H1 (cell line): Measurements from ENCODE around the gene CTDP1. TPM values are rescaled to one million over a fixed set of nuclear protein-coding genes. Genes with fewer than 3 reads are reported as not detected.

Source experiments
- CTCF ChIA-PET: fragments of 300-600 bp; sonication (Branson Sonifier 250); formaldehyde crosslinking; loops from one replicate; lab custom pipeline; 2021; ENCODE audit not compliant: partially characterized antibody; lab: Charles Lee
- POLR2A ChIA-PET: fragments of 300-600 bp; sonication (Branson Sonifier 250); formaldehyde crosslinking; loops from one replicate; lab custom pipeline; 2021; ENCODE audit warnings: inconsistent platforms; ENCODE audit not compliant: partially characterized antibody; lab: Charles Lee
- DNase-seq, 2 experiments: peaks; one replicate each; pipeline versions ENCODE4 v3.0.0 to v3.0.0-alpha.2; 2010 to 2022; ENCODE audit warnings: low spot score in 2 of 2, low read depth in 1 of 2, mixed read lengths in 1 of 2
- FAIRE-seq: peaks from 2 replicates; lab custom pipeline; 2011; peaks lifted over from hg19 to GRCh38; lab: Jason Lieb, UNC
- H2AFZ ChIP-seq: 2 replicates; pipeline ENCODE4 v1.8.1; 2012; ENCODE audit warnings: low read length, inconsistent platforms
- H2AK5ac ChIP-seq: 2 replicates; pipeline ENCODE4 v1.6.1; 2013; ENCODE audit warnings: low read depth, low read length
- H2BK120ac ChIP-seq: replicated peaks from 2 replicates; pipeline ENCODE3; 2013; ENCODE audit warnings: low read depth, low read length, inconsistent platforms
- H2BK12ac ChIP-seq: 2 replicates; pipeline ENCODE4 v1.6.1; 2013; ENCODE audit warnings: low read depth, low read length
- H2BK15ac ChIP-seq: 2 replicates; pipeline ENCODE4 v1.6.1; 2013; ENCODE audit warnings: low read length
- H2BK20ac ChIP-seq: 2 replicates; pipeline ENCODE4 v1.6.1; 2013; ENCODE audit warnings: low read length
- H2BK5ac ChIP-seq: 2 replicates; pipeline ENCODE4 v1.6.1; 2013; ENCODE audit warnings: low read depth, low read length
- H3K14ac ChIP-seq: 2 replicates; pipeline ENCODE4 v1.6.1; 2013; ENCODE audit warnings: inconsistent platforms; ENCODE audit not compliant: insufficient read length
- H3K18ac ChIP-seq: 2 replicates; pipeline ENCODE4 v1.6.1; 2013; ENCODE audit warnings: low read length; ENCODE audit errors: extremely low read depth
- H3K23ac ChIP-seq: 2 replicates; pipeline ENCODE4 v1.6.1; 2013; ENCODE audit warnings: inconsistent platforms; ENCODE audit not compliant: insufficient read length
- H3K23me2 ChIP-seq: 2 replicates; pipeline ENCODE4 v1.6.1; 2013; ENCODE audit warnings: low read depth, low read length
- H3K27ac ChIP-seq: 2 replicates; pipeline ENCODE4 v1.6.1; 2011; ENCODE audit warnings: low read depth, low read length, inconsistent platforms
- H3K27me3 ChIP-seq, 4 experiments: replicated peaks in 1 of 4; 1 replicate in 1 of 4; 2 replicates in 3 of 4; pipeline versions ENCODE4 v1.6.1 to v1.8.1; 2011 to 2013; ENCODE audit warnings: low read length in 3 of 4, mild to moderate bottlenecking in 3 of 4, inconsistent platforms in 2 of 4, mixed read lengths in 2 of 4, moderate library complexity in 1 of 4; ENCODE audit not compliant: control insufficient read depth in 3 of 4, insufficient read depth in 3 of 4; ENCODE audit errors: extremely low read depth in 1 of 4
- H3K36me3 ChIP-seq, 4 experiments: 2 replicates each; pipeline versions ENCODE4 v1.6.1 to v1.8.1; 2011 to 2013; ENCODE audit warnings: mild to moderate bottlenecking in 4 of 4, low read length in 3 of 4, moderate library complexity in 2 of 4, control low read depth in 1 of 4, inconsistent platforms in 1 of 4; ENCODE audit not compliant: insufficient read depth in 4 of 4, control insufficient read depth in 2 of 4
- H3K4ac ChIP-seq: replicated peaks from 2 replicates; pipeline ENCODE3; 2013; ENCODE audit warnings: low read length, low read depth, mixed read lengths, inconsistent platforms; ENCODE audit not compliant: insufficient read length
- H3K4me1 ChIP-seq, 4 experiments: replicated peaks in 1 of 4; 1 replicate in 1 of 4; 2 replicates in 3 of 4; pipeline versions ENCODE4 v1.6.1 to v1.8.1; 2011 to 2013; ENCODE audit warnings: low read length in 3 of 4, inconsistent platforms in 2 of 4, mixed read lengths in 1 of 4; ENCODE audit not compliant: insufficient read depth in 4 of 4, control insufficient read depth in 3 of 4
- H3K4me2 ChIP-seq, 2 experiments: 2 replicates each; pipeline versions ENCODE4 v1.6.1 to v1.8.1; 2011 to 2013; ENCODE audit warnings: low read depth in 2 of 2, low read length in 2 of 2, control low read depth in 1 of 2, inconsistent platforms in 1 of 2, mild to moderate bottlenecking in 1 of 2; ENCODE audit not compliant: insufficient read depth in 1 of 2
- H3K4me3 ChIP-seq, 4 experiments: fragments of 200-600, 300-600 bp in 1 of 4; sonication (generic), shearing (Covaris generic), sonication (Bioruptor Twin) in 1 of 4; 2 replicates each; pipeline versions ENCODE4 v1.5.1 to v1.8.1; 2011 to 2016; ENCODE audit warnings: low read length in 4 of 4, low read depth in 3 of 4, control low read depth in 2 of 4, inconsistent platforms in 2 of 4, mild to moderate bottlenecking in 2 of 4, mixed read lengths in 1 of 4, moderate library complexity in 1 of 4; ENCODE audit not compliant: insufficient read depth in 2 of 4; ENCODE audit errors: extremely low read depth in 1 of 4
- H3K56ac ChIP-seq: replicated peaks from 2 replicates; pipeline ENCODE3; 2013; ENCODE audit warnings: low read depth, mild to moderate bottlenecking, mixed read lengths, low read length, inconsistent platforms; ENCODE audit not compliant: insufficient read length
- H3K79me1 ChIP-seq: 2 replicates; pipeline ENCODE4 v1.6.1; 2013; ENCODE audit warnings: low read depth, low read length, control low read depth
- H3K79me2 ChIP-seq, 2 experiments: 2 replicates each; pipeline versions ENCODE4 v1.6.1 to v1.8.1; 2012 to 2013; ENCODE audit warnings: low read length in 2 of 2, mild to moderate bottlenecking in 2 of 2, inconsistent platforms in 1 of 2; ENCODE audit not compliant: insufficient read depth in 2 of 2, control insufficient read depth in 1 of 2
- H3K9ac ChIP-seq, 4 experiments: replicated peaks in 1 of 4; 1 replicate in 1 of 4; 2 replicates in 3 of 4; pipeline versions ENCODE4 v1.6.1 to v1.8.1; 2011 to 2013; ENCODE audit warnings: low read depth in 3 of 4, low read length in 3 of 4, control low read depth in 2 of 4, mild to moderate bottlenecking in 2 of 4, moderate library complexity in 2 of 4, inconsistent platforms in 1 of 4; ENCODE audit errors: extremely low read depth in 1 of 4
- H3K9me3 ChIP-seq, 2 experiments: 2 replicates each; pipeline versions ENCODE4 v1.6.1 to v1.8.1; 2012 to 2013; ENCODE audit warnings: mild to moderate bottlenecking in 2 of 2, moderate library complexity in 2 of 2, control low read depth in 1 of 2, inconsistent platforms in 1 of 2, low read depth in 1 of 2, low read length in 1 of 2, mixed read lengths in 1 of 2; ENCODE audit not compliant: insufficient read depth in 2 of 2
- H4K20me1 ChIP-seq, 2 experiments: replicated peaks in 1 of 2; 2 replicates each; pipeline versions ENCODE3 to v1.8.1; 2011 to 2013; ENCODE audit warnings: inconsistent platforms in 2 of 2, low read length in 2 of 2, mild to moderate bottlenecking in 1 of 2; ENCODE audit not compliant: insufficient read depth in 2 of 2, control insufficient read depth in 1 of 2
- H4K5ac ChIP-seq: 2 replicates; pipeline ENCODE4 v1.6.1; 2013; ENCODE audit warnings: low read length, low read depth, mixed read lengths, inconsistent platforms; ENCODE audit not compliant: insufficient read length
- H4K8ac ChIP-seq: 2 replicates; pipeline ENCODE4 v1.8.0; 2013; ENCODE audit warnings: mild to moderate bottlenecking, moderate library complexity, low read length, inconsistent platforms; ENCODE audit not compliant: insufficient read depth; ENCODE audit errors: extremely low read depth
- H4K91ac ChIP-seq: replicated peaks from 2 replicates; pipeline ENCODE3; 2013; ENCODE audit warnings: low read length, mixed read lengths, inconsistent platforms; ENCODE audit not compliant: insufficient read length
- JUN ChIP-seq: IDR thresholded peaks from 2 replicates; pipeline ENCODE4 v1.6.1; 2011; ENCODE audit warnings: low read depth, mild to moderate bottlenecking, improper control_type of control experiment, low read length
- TCF12 ChIP-seq: IDR thresholded peaks from 2 replicates; pipeline ENCODE4 v1.6.1; 2011; ENCODE audit warnings: low read depth, mild to moderate bottlenecking, low read length
- WGBS, 2 experiments: shearing (Covaris generic) in 1 of 2; methylation state at CpG; one replicate each; pipeline versions ENCODE4 v1.1.6 to v1.1.7; 2013 to 2015; ENCODE audit warnings: low lambda C conversion rate in 2 of 2, mixed read lengths in 2 of 2, inconsistent platforms in 1 of 2, low coverage in 1 of 2, missing lambda C conversion rate in 1 of 2; ENCODE audit not compliant: insufficient replicate concordance in 2 of 2, insufficient coverage in 1 of 2, insufficient read length in 1 of 2; ENCODE audit errors: extremely low coverage in 1 of 2, missing lambda C conversion rate in 1 of 2; 5-methylcytosine and 5-hydroxymethylcytosine counted together
- polyA plus RNA-seq, 7 experiments: library from polyadenylated mRNA; depleted of rRNA in 3 of 7; stranded (reverse) in 5 of 7; unstranded in 2 of 7; fragments of >200 nt in 5 of 7; fragments of 200-250 nt in 2 of 7; gene quantifications; 1 replicate in 5 of 7; 2 replicates in 1 of 7; 4 replicates in 1 of 7; pipeline versions ENCODE4 v1.2.1 to v1.2.3, GENCODE V29; 2011 to 2013; ENCODE audit warnings: missing spikeins in 2 of 7, mixed read lengths in 2 of 7
- total RNA-seq: library from RNA; stranded (reverse); fragmentation: NEBNext Ultra II Directional; extraction: Animal tissue kit (Norgen Biotek cat#: 25700); gene quantifications from 2 replicates; pipeline ENCODE4 v1.2.1, GENCODE V29; 2021

Gene CTDP1
- total and polyA plus RNA-seq, 2 of the 8 experiments (the other 6 are each of a cell fraction or from before 2014, with no cell fraction given) = 16.6 to 37.0 TPM

DNA sequence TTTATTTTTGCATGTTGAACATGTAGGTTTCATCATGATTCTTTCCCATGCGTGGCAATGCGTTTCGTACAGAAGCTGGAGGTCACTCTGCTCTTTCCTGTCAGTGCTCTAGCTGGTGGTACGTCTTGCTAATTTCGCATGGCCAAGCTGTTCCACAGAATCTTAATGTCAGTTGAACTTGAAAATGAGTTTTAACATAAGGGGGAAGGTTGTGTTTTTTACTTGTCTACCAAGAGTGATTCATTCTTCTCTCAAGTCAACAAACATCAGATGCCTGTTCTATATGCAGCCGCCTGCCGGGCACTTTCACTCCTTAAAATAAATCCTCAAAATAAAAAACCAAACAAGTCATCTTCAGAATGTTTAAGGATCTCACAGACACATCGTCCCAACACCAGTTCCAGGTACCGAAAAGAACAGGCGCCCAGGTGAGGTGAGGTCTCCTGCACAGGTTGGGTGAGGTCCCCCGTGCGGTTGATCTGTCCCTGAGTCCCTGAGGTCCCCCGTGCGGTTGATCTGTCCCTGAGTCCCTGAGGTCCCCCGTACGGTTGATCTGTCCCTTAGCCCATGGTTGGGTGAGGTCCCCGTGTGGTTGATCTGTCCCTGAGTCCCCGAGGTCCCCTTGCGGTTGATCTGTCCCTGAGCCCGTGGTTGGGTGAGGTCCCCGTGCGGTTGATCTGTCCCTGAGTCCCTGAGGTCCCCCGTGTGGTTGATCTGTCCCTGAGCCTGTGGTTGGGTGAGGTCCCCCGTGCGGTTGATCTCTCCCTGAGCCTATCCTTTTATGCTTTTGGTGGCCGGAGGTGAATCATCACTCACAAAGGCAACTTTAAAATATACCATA, 61.1 kb downstream of the CTDP1 start:
- WGBS, 2 experiments = 92% methylated on average over 25 of the region's 26 CpGs; no CpG with 5 or more reads in 1 of the 2 experiments
- Histone ChIP-seq H3K14ac (no peak overlapping the region), H4K91ac (no peak overlapping the region), H3K4me3 (no peak overlapping the region), H3K4me2 (no peak overlapping the region), H3K23ac (no peak overlapping the region), H2AFZ (no peak overlapping the region), H2BK15ac (no peak overlapping the region), H4K20me1 (peaks cover 0 to 7% of the 10 kb centered on the region in 2 experiments), H3K79me1 (no peaks in the 10 kb centered on the region; the same call in 1 of the 2 replicates), H2BK20ac (no peak overlapping the region), H4K8ac (no peak overlapping the region), H3K18ac (no peak overlapping the region), H2BK5ac (no peak overlapping the region), H3K36me3 (peaks cover 4 to 21% (median 14%) of the 10 kb centered on the region in 4 experiments), H2AK5ac (no peak overlapping the region), H3K79me2 (no peaks in the 10 kb centered on the region), H3K9me3 (no peaks in the 10 kb centered on the region), H3K4me1 (no peaks in the 10 kb centered on the region), H4K5ac (no peak overlapping the region), H3K56ac (no peak overlapping the region), H3K9ac (no peak overlapping the region), H3K27me3 (no peaks in the 10 kb centered on the region), H2BK12ac (no peak overlapping the region), H2BK120ac (no peak overlapping the region), H3K4ac (no peak overlapping the region), H3K27ac (no peak overlapping the region), H3K23me2 (no peaks in the 10 kb centered on the region)
- no peak for TF ChIP-seq TCF12
- TF ChIP-seq JUN = no peak
- CTCF ChIA-PET = no interaction called here
- FAIRE-seq (no peak), DNase-seq (no peak)
- POLR2A ChIA-PET = no interaction called here
